Upper lobe of left lung (tissue), 4 donors: Measurements from ENCODE around the gene HIP1.

Experiments
- CTCF ChIP-seq, 6 experiments: fragments of 450-650 bp in 4 of 6; fragments of 200-600 bp in 2 of 6; sonication (generic) in 2 of 6; IDR thresholded peaks; one replicate each; pipeline ENCODE4 v1.5.1; 2016 to 2019; ENCODE audit warnings: antibody characterized with exemption in 6 of 6
- EP300 ChIP-seq, 4 donors: sonication (generic); formaldehyde crosslinking; IDR thresholded peaks; one replicate each; pipeline ENCODE4 v1.5.1; 2017; ENCODE audit warnings: antibody characterized with exemption in 4 of 4, control low read depth in 2 of 4
- POLR2AphosphoS5 ChIP-seq, 2 donors: sonication (generic); formaldehyde crosslinking; IDR thresholded peaks; one replicate each; pipeline ENCODE4 v1.5.1; 2017; ENCODE audit warnings: antibody characterized with exemption in 2 of 2

- TF ChIP-seq POLR2AphosphoS5 (IDR thresholded peaks at IDR 0.05) (no peak), CTCF (IDR thresholded peaks at IDR 0.05) (no peak), EP300 (IDR thresholded peaks at IDR 0.05) (no peak)
Observed at GRCh38 chr7:75637854-75638593, 100.7 kb downstream of the HIP1 start.
